HEK293 (cell line): Measurements from ENCODE around the gene C13orf46.

Experiments used
- CTCF ChIA-PET: fragments of 350-600 bp; formaldehyde crosslinking; extraction: SDS; loops from one replicate; lab custom pipeline; 2021; ENCODE audit warnings: antibody characterized with exemption; lab: Yijun Ruan, JAX
- POLR2A ChIA-PET: fragments of 300-600 bp; formaldehyde crosslinking; extraction: SDS; loops from one replicate; lab custom pipeline; 2020; ENCODE audit warnings: antibody characterized with exemption, inconsistent platforms; lab: Yijun Ruan, JAX
- H3K27ac ChIP-seq: fragments of 200-500 bp; sonication (Bioruptor generic); 2 replicates; pipeline ENCODE4 v1.5.1; 2014; ENCODE audit warnings: low read depth, low read length, control low read depth, inconsistent platforms; ENCODE audit errors: extremely low read depth
- H3K36me3 ChIP-seq, 2 experiments: fragments of 200-500 bp in 1 of 2; sonication (Bioruptor generic) in 1 of 2; 1 replicate in 1 of 2; 2 replicates in 1 of 2; pipeline ENCODE4 v1.5.1; 2014 to 2017; ENCODE audit warnings: inconsistent platforms in 2 of 2, low read length in 2 of 2; ENCODE audit not compliant: control insufficient read depth in 2 of 2, insufficient read depth in 1 of 2
- H3K4me1 ChIP-seq: fragments of 200-500 bp; sonication (Bioruptor generic); 2 replicates; pipeline ENCODE4 v1.5.1; 2014; ENCODE audit warnings: mild to moderate bottlenecking, low read length, inconsistent platforms; ENCODE audit not compliant: control insufficient read depth, insufficient read depth
- H3K4me3 ChIP-seq: 2 replicates; pipeline ENCODE4 v1.5.1; 2011; ENCODE audit warnings: low read depth, mild to moderate bottlenecking, control low read depth, low read length, moderate library complexity
- H3K9me3 ChIP-seq: fragments of 200-500 bp; sonication (Bioruptor generic); 2 replicates; pipeline ENCODE4 v1.5.1; 2014; ENCODE audit warnings: low read depth, low read length, inconsistent platforms; ENCODE audit not compliant: control insufficient read depth, insufficient read depth
- BCL11A ChIP-seq: fragments of 450-650 bp; formaldehyde crosslinking; IDR thresholded peaks from 2 replicates; pipeline ENCODE4 v1.5.1; 2016; ENCODE audit warnings: low read depth, missing biosample characterization, missing genetic modification characterization
- BCL11B ChIP-seq: fragments of 450-650 bp; formaldehyde crosslinking; IDR thresholded peaks from 2 replicates; pipeline ENCODE4 v1.5.1; 2016; ENCODE audit warnings: low read depth, missing biosample characterization, missing genetic modification characterization
- GLIS1 ChIP-seq: fragments of 450-650 bp; formaldehyde crosslinking; IDR thresholded peaks from 2 replicates; pipeline ENCODE4 v1.5.1; 2016; ENCODE audit warnings: missing biosample characterization, missing genetic modification characterization
- KLF1 ChIP-seq: fragments of 450-650 bp; formaldehyde crosslinking; IDR thresholded peaks from 2 replicates; pipeline ENCODE4 v1.5.1; 2016; ENCODE audit warnings: missing biosample characterization, missing genetic modification characterization
- KLF7 ChIP-seq: fragments of 450-650 bp; formaldehyde crosslinking; IDR thresholded peaks from 2 replicates; pipeline ENCODE4 v1.5.1; 2016; ENCODE audit warnings: missing biosample characterization, missing genetic modification characterization, borderline replicate concordance
- MZF1 ChIP-seq: fragments of 450-650 bp; formaldehyde crosslinking; IDR thresholded peaks from 2 replicates; pipeline ENCODE4 v1.5.1; 2017; ENCODE audit warnings: missing biosample characterization, missing genetic modification characterization, borderline replicate concordance
- ZBTB17 ChIP-seq: fragments of 450-650 bp; formaldehyde crosslinking; IDR thresholded peaks from 2 replicates; pipeline ENCODE4 v1.5.1; 2016; ENCODE audit warnings: missing biosample characterization, missing genetic modification characterization
- ZBTB49 ChIP-seq: fragments of 450-650 bp; formaldehyde crosslinking; IDR thresholded peaks from 2 replicates; pipeline ENCODE4 v1.5.1; 2016; ENCODE audit warnings: missing biosample characterization, missing genetic modification characterization, low read depth
- ZBTB8A ChIP-seq: fragments of 450-650 bp; formaldehyde crosslinking; IDR thresholded peaks from 2 replicates; pipeline ENCODE4 v1.5.1; 2016; ENCODE audit warnings: missing biosample characterization, missing genetic modification characterization
- ZEB2 ChIP-seq: fragments of 450-650 bp; formaldehyde crosslinking; IDR thresholded peaks from 2 replicates; pipeline ENCODE4 v1.5.1; 2016; ENCODE audit warnings: missing biosample characterization, missing genetic modification characterization
- ZFP37 ChIP-seq: fragments of 450-650 bp; formaldehyde crosslinking; IDR thresholded peaks from 2 replicates; pipeline ENCODE4 v1.5.1; 2016; ENCODE audit warnings: missing biosample characterization, missing genetic modification characterization
- ZIC2 ChIP-seq: fragments of 450-650 bp; formaldehyde crosslinking; IDR thresholded peaks from 2 replicates; pipeline ENCODE4 v1.5.1; 2016; ENCODE audit warnings: missing biosample characterization, missing genetic modification characterization
- ZNF133 ChIP-seq: fragments of 450-650 bp; formaldehyde crosslinking; IDR thresholded peaks from 2 replicates; pipeline ENCODE4 v1.5.1; 2016; ENCODE audit warnings: missing biosample characterization, missing genetic modification characterization
- ZNF140 ChIP-seq: fragments of 450-650 bp; formaldehyde crosslinking; IDR thresholded peaks from 2 replicates; pipeline ENCODE4 v1.5.1; 2016; ENCODE audit warnings: missing biosample characterization, missing genetic modification characterization
- ZNF169 ChIP-seq: fragments of 450-650 bp; formaldehyde crosslinking; IDR thresholded peaks from 2 replicates; pipeline ENCODE4 v1.5.1; 2016; ENCODE audit warnings: missing biosample characterization, missing genetic modification characterization
- ZNF184 ChIP-seq: fragments of 450-650 bp; IDR thresholded peaks from 2 replicates; pipeline ENCODE4 v1.5.1; 2018; ENCODE audit warnings: missing biosample characterization, mild to moderate bottlenecking, missing genetic modification characterization
- ZNF350 ChIP-seq: fragments of 450-650 bp; formaldehyde crosslinking; IDR thresholded peaks from 2 replicates; pipeline ENCODE4 v1.5.0; 2017; ENCODE audit warnings: missing biosample characterization, mild to moderate bottlenecking, missing genetic modification characterization
- ZNF394 ChIP-seq: fragments of 450-650 bp; formaldehyde crosslinking; IDR thresholded peaks from 2 replicates; pipeline ENCODE4 v1.5.1; 2016; ENCODE audit warnings: missing biosample characterization, missing genetic modification characterization, mild to moderate bottlenecking, moderate library complexity, borderline replicate concordance
- ZNF423 ChIP-seq: fragments of 450-650 bp; formaldehyde crosslinking; IDR thresholded peaks from 2 replicates; pipeline ENCODE4 v1.5.1; 2016; ENCODE audit warnings: missing biosample characterization, missing genetic modification characterization
- ZNF473 ChIP-seq: fragments of 450-650 bp; formaldehyde crosslinking; IDR thresholded peaks from 2 replicates; pipeline ENCODE4 v1.5.1; 2017; ENCODE audit warnings: missing biosample characterization, missing genetic modification characterization
- ZNF513 ChIP-seq: fragments of 450-650 bp; IDR thresholded peaks from 2 replicates; pipeline ENCODE4 v1.5.1; 2018; ENCODE audit warnings: missing biosample characterization, missing genetic modification characterization
- ZNF692 ChIP-seq: fragments of 450-650 bp; formaldehyde crosslinking; IDR thresholded peaks from 2 replicates; pipeline ENCODE4 v1.5.1; 2016; ENCODE audit warnings: missing biosample characterization, missing genetic modification characterization
- ZNF768 ChIP-seq: fragments of 450-650 bp; formaldehyde crosslinking; IDR thresholded peaks from 2 replicates; pipeline ENCODE4 v1.5.1; 2018; ENCODE audit warnings: missing biosample characterization, mild to moderate bottlenecking, missing genetic modification characterization
- ZNF792 ChIP-seq: fragments of 450-650 bp; formaldehyde crosslinking; IDR thresholded peaks from 2 replicates; pipeline ENCODE4 v1.5.1; 2016; ENCODE audit warnings: missing biosample characterization, missing genetic modification characterization
- ZNF830 ChIP-seq: fragments of 450-650 bp; IDR thresholded peaks from 2 replicates; pipeline ENCODE4 v1.5.0; 2018; ENCODE audit warnings: missing biosample characterization, missing genetic modification characterization, low read depth, mild to moderate bottlenecking, moderate library complexity
- ZNF837 ChIP-seq: fragments of 450-650 bp; formaldehyde crosslinking; IDR thresholded peaks from 2 replicates; pipeline ENCODE4 v1.5.1; 2016; ENCODE audit warnings: missing biosample characterization, missing genetic modification characterization
- ZXDB ChIP-seq: fragments of 450-650 bp; formaldehyde crosslinking; IDR thresholded peaks from 2 replicates; pipeline ENCODE4 v1.5.1; 2016; ENCODE audit warnings: missing biosample characterization, missing genetic modification characterization
- TF ChIP-seq, protein P1 (sequence below): fragments of 450-650 bp; formaldehyde crosslinking; IDR thresholded peaks from 2 replicates; pipeline ENCODE4 v1.5.1; 2016; ENCODE audit warnings: missing biosample characterization, missing genetic modification characterization

C13orf46 gene

DNA sequence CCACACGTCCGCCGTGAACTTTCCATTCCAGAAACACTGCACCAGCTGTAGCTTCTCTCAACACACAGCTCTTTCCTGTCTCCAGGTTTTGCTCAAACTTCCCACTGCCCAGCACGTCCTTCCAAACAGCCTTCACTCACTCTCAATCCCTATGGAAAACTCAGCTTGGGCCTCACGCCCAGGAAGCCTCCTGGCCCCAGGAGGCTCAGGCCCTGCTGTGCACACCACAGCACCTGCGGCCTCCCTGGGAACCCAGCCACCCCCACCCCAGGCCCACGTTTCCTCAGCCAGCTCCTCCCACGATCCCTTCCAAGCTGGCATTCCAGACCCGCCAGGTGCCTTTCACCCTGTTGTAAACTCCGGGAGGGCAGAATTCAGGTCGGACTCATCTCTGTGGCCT lies 35.2 kb downstream of the C13orf46 start:
- no peaks in the 10 kb centered on the region for H3K9me3 ChIP-seq
- CTCF ChIA-PET = no interaction called here
- TF ChIP-seq ZBTB8A (tag by site-specific recombination) = no peak
- TF ChIP-seq ZEB2 (tag by site-specific recombination) = no peak
- TF ChIP-seq KLF7 (tag by site-specific recombination) = no peak
- no peak for TF ChIP-seq ZNF184
- TF ChIP-seq ZNF692 (tag by site-specific recombination) = no peak
- no peak for TF ChIP-seq KLF1 (tag by site-specific recombination)
- TF ChIP-seq ZIC2 (tag by site-specific recombination) = peak; percentile 86
- peak; percentile 17; the same call in 1 of the 2 replicates for TF ChIP-seq GLIS1 (tag by site-specific recombination)
- TF ChIP-seq ZNF394 (tag by site-specific recombination) = no peak
- TF ChIP-seq ZNF768 = no peak
- TF ChIP-seq ZNF473 = no peak
- no peak for TF ChIP-seq ZXDB (tag by site-specific recombination)
- TF ChIP-seq, all 188 proteins: peak for 2
- POLR2A ChIA-PET = no interaction called here
- no peaks in the 10 kb centered on the region for H3K36me3 ChIP-seq
- no peak overlapping the region for H3K4me3 ChIP-seq
- no peak overlapping the region for H3K27ac ChIP-seq
- H3K4me1 ChIP-seq = no peaks in the 10 kb centered on the region

- Histone ChIP-seq H3K9me3 (no peaks in the 10 kb centered on the region), H3K4me1 (no peaks in the 10 kb centered on the region), H3K4me3 (no peak overlapping the region), H3K27ac (no peak overlapping the region), H3K36me3 (no peaks in the 10 kb centered on the region)
- POLR2A ChIA-PET = no interaction called here
- CTCF ChIA-PET = no interaction called here
- no peak for TF ChIP-seq MZF1
- TF ChIP-seq ZBTB17 (tag by site-specific recombination) = peak; percentile 16; the same call in 1 of the 2 replicates
- no peak for TF ChIP-seq BCL11B (tag by site-specific recombination)
- TF ChIP-seq ZNF169 (tag by site-specific recombination) = no peak
- TF ChIP-seq, all 188 proteins: peak for 1
Observed at GRCh38 chr13:113938246-113938645, 35.6 kb downstream of the C13orf46 start.

DNA sequence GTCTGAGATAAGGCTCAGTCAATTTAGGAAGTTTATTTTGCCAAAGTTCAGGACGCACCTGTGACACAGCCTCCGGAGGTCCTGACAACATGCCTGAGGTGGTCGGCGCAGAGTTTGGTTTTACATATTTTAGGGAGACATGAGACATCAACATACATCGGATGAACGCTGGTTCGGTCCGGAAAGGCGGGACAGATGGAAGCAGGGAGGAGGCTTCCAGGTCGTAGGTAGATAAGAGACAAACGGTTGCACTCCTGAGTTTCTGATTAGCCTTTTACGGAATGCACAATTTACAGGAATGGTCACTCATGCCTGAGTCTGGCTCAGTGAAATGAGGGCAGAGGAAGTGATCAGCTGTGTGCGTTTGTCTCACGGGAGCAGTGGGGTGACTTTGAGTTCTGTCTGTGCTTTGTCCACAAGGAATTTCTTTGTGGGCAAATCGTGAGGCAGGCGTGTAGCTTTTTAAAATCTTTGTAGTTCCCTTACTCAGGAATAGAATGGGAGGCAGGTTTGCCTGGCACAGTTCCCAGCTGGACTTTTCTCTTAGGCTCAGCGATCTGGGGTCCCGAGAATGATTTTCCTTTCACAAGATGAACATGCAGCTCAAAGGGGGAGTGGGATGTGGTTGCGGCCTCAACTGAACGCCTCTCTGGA lies 36.2 kb downstream of the C13orf46 start:
- ChIA-PET CTCF (no interaction called here), POLR2A (no interaction called here)
- TF ChIP-seq ZNF140 (tag by site-specific recombination) = no peak
- no peak for TF ChIP-seq ZNF830 (tag by site-specific recombination)
- TF ChIP-seq ZNF513 = no peak
- no peak for TF ChIP-seq BCL11A (tag by site-specific recombination)
- no peak for TF ChIP-seq ZNF837 (tag by site-specific recombination)
- no peak for TF ChIP-seq ZNF792 (tag by site-specific recombination)
- TF ChIP-seq ZNF394 (tag by site-specific recombination) = no peak
- TF ChIP-seq, protein P1, sequence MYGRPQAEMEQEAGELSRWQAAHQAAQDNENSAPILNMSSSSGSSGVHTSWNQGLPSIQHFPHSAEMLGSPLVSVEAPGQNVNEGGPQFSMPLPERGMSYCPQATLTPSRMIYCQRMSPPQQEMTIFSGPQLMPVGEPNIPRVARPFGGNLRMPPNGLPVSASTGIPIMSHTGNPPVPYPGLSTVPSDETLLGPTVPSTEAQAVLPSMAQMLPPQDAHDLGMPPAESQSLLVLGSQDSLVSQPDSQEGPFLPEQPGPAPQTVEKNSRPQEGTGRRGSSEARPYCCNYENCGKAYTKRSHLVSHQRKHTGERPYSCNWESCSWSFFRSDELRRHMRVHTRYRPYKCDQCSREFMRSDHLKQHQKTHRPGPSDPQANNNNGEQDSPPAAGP (tag by site-specific recombination) = no peak
- TF ChIP-seq ZNF133 (tag by site-specific recombination) = no peak
- no peak for TF ChIP-seq ZFP37
- TF ChIP-seq ZBTB49 (tag by site-specific recombination) = no peak
- TF ChIP-seq ZNF350 (tag by site-specific recombination) = no peak
- no peak for TF ChIP-seq ZNF423 (tag by site-specific recombination)

More for the DNA sequence above, 36.2 kb downstream of the C13orf46 start:
- no peaks in the 10 kb centered on the region for H3K4me1 ChIP-seq
- no peaks in the 10 kb centered on the region for H3K36me3 ChIP-seq
- no peak overlapping the region for H3K4me3 ChIP-seq
- H3K9me3 ChIP-seq = no peaks in the 10 kb centered on the region
- H3K27ac ChIP-seq = no peak overlapping the region
